Measurements from ENCODE around the gene MYO5A. TPM values are rescaled to one million over a fixed set of nuclear protein-coding genes. Genes with fewer than 3 reads are reported as not detected.
"Not testable (repeated sequence)": the region's sequence is repeated elsewhere in the genome, so short reads cannot be mapped to it uniquely, and the experiment has no call there.

MYO5A gene
- total RNA-seq, 2 experiments from 2014 or later, result 31.8 to 42.0 TPM

DNA sequence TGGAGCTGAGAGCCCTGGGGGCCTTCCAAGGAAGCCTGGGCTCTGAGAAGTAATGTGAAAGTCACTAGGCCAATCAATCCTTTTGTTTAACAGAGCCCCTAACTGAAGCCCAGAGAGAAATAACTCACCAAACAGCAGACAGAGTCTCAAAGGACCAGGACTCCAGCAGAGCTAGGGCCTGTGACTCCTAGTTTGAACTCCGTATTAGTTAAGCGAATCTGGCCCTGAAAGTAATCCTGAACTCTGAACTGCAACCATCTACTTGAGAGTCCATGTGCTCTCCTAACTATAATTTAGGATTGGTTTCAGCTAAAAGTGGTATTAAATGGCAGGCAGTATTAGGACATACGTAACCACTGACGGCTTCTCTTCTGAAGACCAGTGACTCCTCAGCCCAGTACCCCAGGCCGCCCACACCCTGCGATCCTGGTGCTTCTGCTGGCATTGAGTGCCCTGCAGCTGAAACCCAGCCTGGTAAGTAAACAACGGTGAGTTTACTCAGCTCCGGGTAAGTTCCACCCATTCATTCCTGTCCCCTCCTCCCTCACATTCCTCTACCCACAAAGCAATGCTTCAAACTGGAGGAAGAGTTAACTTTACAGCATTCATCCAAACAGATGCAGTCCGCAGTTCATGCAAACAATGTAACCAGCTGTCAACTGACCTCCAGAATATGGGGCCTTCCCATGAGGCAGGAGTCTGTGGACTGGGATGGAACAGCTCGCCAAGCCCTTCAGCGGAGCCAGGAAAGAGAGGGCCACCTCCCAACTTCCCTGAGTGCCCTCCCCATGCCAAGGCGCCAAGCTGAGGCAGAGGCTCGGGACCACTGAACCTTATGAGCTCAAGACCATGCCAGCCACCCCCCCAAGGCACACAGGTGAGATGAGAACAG is 240.4 kb downstream of the MYO5A start:
- Histone ChIP-seq H3K9me2 (ENCODE audit: insufficient read depth, low read length) (no peaks in the 10 kb centered on the region), H3K4me2 (ENCODE audit: low read length) (no peak overlapping the region), H3K4me3 (ENCODE audit: low read depth, low read length, poor library complexity, severe bottlenecking) (no peak overlapping the region), H3K27ac (ENCODE audit: low read depth, low read length, poor library complexity, severe bottlenecking) (no peak overlapping the region), H3K79me2 (ENCODE audit: insufficient read depth, low read depth, low read length) (no peaks in the 10 kb centered on the region), H3K4me1 (ENCODE audit: insufficient read depth, low read length, poor library complexity, severe bottlenecking) (no peaks in the 10 kb centered on the region), H3K9me3 (ENCODE audit: low read length) (no peaks in the 10 kb centered on the region), H3K36me3 (ENCODE audit: insufficient read depth, low read length) (no peaks in the 10 kb centered on the region), H2AFZ (ENCODE audit: low read length) (no peak overlapping the region), H4K20me1 (ENCODE audit: insufficient read depth, low read length) (no peaks in the 10 kb centered on the region)
- POLR2A ChIA-PET, result interaction anchor here (0.5 kb wide), 1 partner anchor 96 kb away, joined by 3 read pairs; no protein-coding TSS in a partner anchor
- TF ChIP-seq EZH2phosphoT487 (IDR thresholded peaks at IDR 0.05; ENCODE audit: borderline replicate concordance, low read depth, low read length) (no peak), CTCF (conservative IDR thresholded peaks at IDR 0.05; ENCODE audit: low read length) (no peak)
- no peak for DNase-seq (ENCODE audit: low spot score)
- intact Hi-C loops (cut with micrococcal nuclease; ENCODE audit: unreplicated experiment), result no loop called here
- no TSS peak for BruUV-seq (replicated peaks)
- CTCF ChIA-PET (ENCODE audit: unreplicated experiment), result interaction anchor here (0.7 kb wide), 1 partner anchor 31 kb away, joined by 3 read pairs; no protein-coding TSS in a partner anchor

- H3K9me2 ChIP-seq (ENCODE audit: insufficient read depth, low read length), result no peaks in the 10 kb centered on the region
- no peaks in the 10 kb centered on the region for H4K20me1 ChIP-seq (ENCODE audit: insufficient read depth, low read length)
- intact Hi-C loops (cut with micrococcal nuclease; ENCODE audit: unreplicated experiment), result no loop called here
- TF ChIP-seq EZH2phosphoT487 (IDR thresholded peaks at IDR 0.05; ENCODE audit: borderline replicate concordance, low read depth, low read length) (no peak), CTCF (conservative IDR thresholded peaks at IDR 0.05; ENCODE audit: low read length) (no peak)
- no peak for DNase-seq (ENCODE audit: low spot score)
- H3K4me1 ChIP-seq (ENCODE audit: insufficient read depth, low read length, poor library complexity, severe bottlenecking), result no peaks in the 10 kb centered on the region
- H3K36me3 ChIP-seq (ENCODE audit: insufficient read depth, low read length), result no peaks in the 10 kb centered on the region
- H3K4me3 ChIP-seq (ENCODE audit: low read depth, low read length, poor library complexity, severe bottlenecking), result no peak overlapping the region
- ChIA-PET CTCF (ENCODE audit: unreplicated experiment) (no interaction called here), POLR2A (interaction anchor here (0.6 to 0.7 kb wide), 2 partner anchors 9 to 114 kb away, joined by 3 read pairs; no protein-coding TSS in a partner anchor)
- no peak overlapping the region for H2AFZ ChIP-seq (ENCODE audit: low read length)
- BruUV-seq (replicated peaks), result no TSS peak
- no peak overlapping the region for H3K27ac ChIP-seq (ENCODE audit: low read depth, low read length, poor library complexity, severe bottlenecking)
- no peaks in the 10 kb centered on the region for H3K9me3 ChIP-seq (ENCODE audit: low read length)
- H3K79me2 ChIP-seq (ENCODE audit: insufficient read depth, low read depth, low read length), result no peaks in the 10 kb centered on the region
- H3K4me2 ChIP-seq (ENCODE audit: low read length), result no peak overlapping the region
Observed at GRCh38 chr15:52287114-52287513, 241.6 kb downstream of the MYO5A start.

- H3K4me1 ChIP-seq (ENCODE audit: insufficient read depth, low read length, poor library complexity, severe bottlenecking); H3K9me3 ChIP-seq (ENCODE audit: low read length); H3K4me3 ChIP-seq (ENCODE audit: low read depth, low read length, poor library complexity, severe bottlenecking); H2AFZ ChIP-seq (ENCODE audit: low read length); H3K36me3 ChIP-seq (ENCODE audit: insufficient read depth, low read length); H3K4me2 ChIP-seq (ENCODE audit: low read length); H3K79me2 ChIP-seq (ENCODE audit: insufficient read depth, low read depth, low read length); H4K20me1 ChIP-seq (ENCODE audit: insufficient read depth, low read length); H3K9me2 ChIP-seq (ENCODE audit: insufficient read depth, low read length); BruUV-seq (replicated peaks); POLR2A ChIA-PET; intact Hi-C loops (cut with micrococcal nuclease; ENCODE audit: unreplicated experiment); DNase-seq (ENCODE audit: low spot score); CTCF ChIA-PET (ENCODE audit: unreplicated experiment); H3K27ac ChIP-seq (ENCODE audit: low read depth, low read length, poor library complexity, severe bottlenecking): not testable (repeated sequence)
Observed at GRCh38 chr15:52285941-52286340, 242.7 kb downstream of the MYO5A start.
